ENCODE results near the gene HS3ST3B1.

HS3ST3B1 gene

DNA sequence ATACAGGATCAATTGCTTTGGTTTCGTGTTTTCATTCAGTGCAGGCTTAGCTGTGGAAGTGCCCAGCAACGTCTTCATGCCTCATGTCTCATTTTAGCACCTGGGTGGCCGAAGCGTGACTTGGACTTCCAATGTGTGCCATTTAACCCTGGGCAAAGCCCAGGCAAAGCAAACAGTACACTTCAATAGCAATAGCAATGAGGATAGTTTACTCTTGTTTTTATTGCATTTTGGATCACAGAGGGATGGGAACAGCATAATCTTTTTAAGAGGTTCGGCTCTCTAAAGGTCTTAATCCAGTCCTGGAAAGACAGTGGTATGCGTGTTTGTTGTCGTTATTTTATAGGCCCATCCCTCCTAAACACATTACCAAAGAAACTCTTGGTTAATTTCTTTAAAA lies 86.2 kb downstream of the HS3ST3B1 start:
- no peak for TF ChIP-seq CREB1 (IDR thresholded peaks at IDR 0.05; ENCODE audit: low read depth)
- TF ChIP-seq NFIC (IDR thresholded peaks at IDR 0.05) = no peak
- no peak for TF ChIP-seq EGR1 (IDR thresholded peaks at IDR 0.05)

DNA sequence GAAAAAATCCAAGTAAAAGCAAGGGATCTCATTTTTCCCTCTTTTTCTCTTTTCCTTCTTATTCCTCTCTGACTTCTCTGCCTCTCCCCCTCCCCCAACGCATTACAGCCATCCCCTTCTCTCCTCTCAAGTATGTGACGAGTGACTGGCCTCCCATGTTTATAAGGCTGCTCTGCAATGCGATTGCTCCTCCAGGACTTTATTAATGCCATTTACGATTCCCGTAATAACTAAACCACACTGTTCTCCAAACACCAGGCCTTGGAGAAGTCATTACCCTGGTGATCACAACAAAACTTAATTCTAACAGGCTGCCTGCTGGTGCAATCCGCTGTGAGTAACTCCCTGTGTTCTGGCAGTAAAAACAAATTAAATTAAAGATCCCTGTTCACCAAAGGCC lies 88.8 kb downstream of the HS3ST3B1 start:
- TF ChIP-seq NFIC (IDR thresholded peaks at IDR 0.05) = no peak
- no peak for TF ChIP-seq ZBTB7A (IDR thresholded peaks at IDR 0.05; ENCODE audit: low read depth)
- TF ChIP-seq EP300 (IDR thresholded peaks at IDR 0.05; ENCODE audit: borderline replicate concordance) = no peak
- TF ChIP-seq RAD21 (IDR thresholded peaks at IDR 0.05; ENCODE audit: low read depth) = no peak
- no peak for TF ChIP-seq FOXM1 (IDR thresholded peaks at IDR 0.05; ENCODE audit: borderline replicate concordance, low read depth)
- TF ChIP-seq TCF12 (IDR thresholded peaks at IDR 0.05; ENCODE audit: low read depth) = no peak
- no peak for TF ChIP-seq USF1 (IDR thresholded peaks at IDR 0.05)
- TF ChIP-seq TAF1 (IDR thresholded peaks at IDR 0.05; ENCODE audit: low read depth) = no peak
- TF ChIP-seq EGR1 (IDR thresholded peaks at IDR 0.05) = no peak
- no peak for TF ChIP-seq CEBPB (IDR thresholded peaks at IDR 0.05)

DNA sequence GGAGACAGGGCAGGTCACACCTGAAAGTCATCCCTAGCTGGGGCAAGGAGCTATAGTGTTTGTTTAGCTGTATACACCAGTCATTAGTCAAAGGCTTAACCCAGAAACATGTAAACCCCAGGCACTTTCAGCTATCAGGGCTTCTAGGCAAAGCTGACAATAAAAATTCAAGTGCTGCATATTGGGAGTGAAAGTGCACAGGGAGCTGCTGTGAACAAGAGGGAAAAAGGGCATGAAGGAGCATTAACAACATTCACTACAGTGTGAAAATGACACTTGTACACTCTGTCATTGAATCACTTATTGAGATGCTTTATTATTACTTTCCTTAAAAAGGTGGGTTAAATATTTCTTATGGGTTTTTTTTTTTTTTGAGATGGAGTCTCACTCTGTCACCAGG lies 92.8 kb downstream of the HS3ST3B1 start:
- TF ChIP-seq ZBTB7A (IDR thresholded peaks at IDR 0.05; ENCODE audit: low read depth) (no peak), EP300 (IDR thresholded peaks at IDR 0.05; ENCODE audit: borderline replicate concordance) (no peak), CEBPB (IDR thresholded peaks at IDR 0.05) (no peak), NFIC (IDR thresholded peaks at IDR 0.05) (no peak), USF1 (IDR thresholded peaks at IDR 0.05) (no peak), FOXM1 (IDR thresholded peaks at IDR 0.05; ENCODE audit: borderline replicate concordance, low read depth) (no peak), RAD21 (IDR thresholded peaks at IDR 0.05; ENCODE audit: low read depth) (no peak), TAF1 (IDR thresholded peaks at IDR 0.05; ENCODE audit: low read depth) (no peak), CREB1 (IDR thresholded peaks at IDR 0.05; ENCODE audit: low read depth) (no peak), YY1 (IDR thresholded peaks at IDR 0.05; ENCODE audit: low read depth) (no peak), TEAD4 (IDR thresholded peaks at IDR 0.05) (no peak), EGR1 (IDR thresholded peaks at IDR 0.05) (no peak), TCF12 (IDR thresholded peaks at IDR 0.05; ENCODE audit: low read depth) (no peak)
- TF ChIP-seq, protein P1, sequence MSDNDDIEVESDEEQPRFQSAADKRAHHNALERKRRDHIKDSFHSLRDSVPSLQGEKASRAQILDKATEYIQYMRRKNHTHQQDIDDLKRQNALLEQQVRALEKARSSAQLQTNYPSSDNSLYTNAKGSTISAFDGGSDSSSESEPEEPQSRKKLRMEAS (IDR thresholded peaks at IDR 0.05) = no peak
- TF ChIP-seq, protein P2, sequence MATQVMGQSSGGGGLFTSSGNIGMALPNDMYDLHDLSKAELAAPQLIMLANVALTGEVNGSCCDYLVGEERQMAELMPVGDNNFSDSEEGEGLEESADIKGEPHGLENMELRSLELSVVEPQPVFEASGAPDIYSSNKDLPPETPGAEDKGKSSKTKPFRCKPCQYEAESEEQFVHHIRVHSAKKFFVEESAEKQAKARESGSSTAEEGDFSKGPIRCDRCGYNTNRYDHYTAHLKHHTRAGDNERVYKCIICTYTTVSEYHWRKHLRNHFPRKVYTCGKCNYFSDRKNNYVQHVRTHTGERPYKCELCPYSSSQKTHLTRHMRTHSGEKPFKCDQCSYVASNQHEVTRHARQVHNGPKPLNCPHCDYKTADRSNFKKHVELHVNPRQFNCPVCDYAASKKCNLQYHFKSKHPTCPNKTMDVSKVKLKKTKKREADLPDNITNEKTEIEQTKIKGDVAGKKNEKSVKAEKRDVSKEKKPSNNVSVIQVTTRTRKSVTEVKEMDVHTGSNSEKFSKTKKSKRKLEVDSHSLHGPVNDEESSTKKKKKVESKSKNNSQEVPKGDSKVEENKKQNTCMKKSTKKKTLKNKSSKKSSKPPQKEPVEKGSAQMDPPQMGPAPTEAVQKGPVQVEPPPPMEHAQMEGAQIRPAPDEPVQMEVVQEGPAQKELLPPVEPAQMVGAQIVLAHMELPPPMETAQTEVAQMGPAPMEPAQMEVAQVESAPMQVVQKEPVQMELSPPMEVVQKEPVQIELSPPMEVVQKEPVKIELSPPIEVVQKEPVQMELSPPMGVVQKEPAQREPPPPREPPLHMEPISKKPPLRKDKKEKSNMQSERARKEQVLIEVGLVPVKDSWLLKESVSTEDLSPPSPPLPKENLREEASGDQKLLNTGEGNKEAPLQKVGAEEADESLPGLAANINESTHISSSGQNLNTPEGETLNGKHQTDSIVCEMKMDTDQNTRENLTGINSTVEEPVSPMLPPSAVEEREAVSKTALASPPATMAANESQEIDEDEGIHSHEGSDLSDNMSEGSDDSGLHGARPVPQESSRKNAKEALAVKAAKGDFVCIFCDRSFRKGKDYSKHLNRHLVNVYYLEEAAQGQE (IDR thresholded peaks at IDR 0.05; ENCODE audit: low read depth) = no peak

DNA sequence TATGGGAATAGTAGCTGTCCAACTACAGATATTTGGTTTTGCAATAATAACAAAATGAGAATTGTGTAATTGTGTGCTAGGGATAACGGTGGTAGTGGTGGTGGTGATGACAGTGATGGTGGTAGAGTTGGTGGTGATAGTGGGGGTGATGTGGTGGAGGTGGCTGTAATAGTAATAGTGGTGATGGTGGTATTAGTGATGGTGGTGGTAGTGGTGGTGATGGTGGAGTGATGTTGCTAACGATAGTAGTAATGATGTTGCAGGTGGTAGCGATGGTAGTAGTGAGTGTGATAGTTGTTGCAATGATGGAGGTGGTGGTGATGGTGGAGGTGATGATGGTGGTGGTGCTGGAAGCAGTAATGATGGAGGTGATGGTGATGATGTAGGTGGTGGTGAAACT lies 94.4 kb downstream of the HS3ST3B1 start:
- TF ChIP-seq YY1 (IDR thresholded peaks at IDR 0.05; ENCODE audit: low read depth) (no peak), NFIC (IDR thresholded peaks at IDR 0.05) (no peak), USF1 (IDR thresholded peaks at IDR 0.05) (no peak), CREB1 (IDR thresholded peaks at IDR 0.05; ENCODE audit: low read depth) (no peak), EP300 (IDR thresholded peaks at IDR 0.05; ENCODE audit: borderline replicate concordance) (no peak), TAF1 (IDR thresholded peaks at IDR 0.05; ENCODE audit: low read depth) (no peak), TEAD4 (IDR thresholded peaks at IDR 0.05) (no peak), CEBPB (IDR thresholded peaks at IDR 0.05) (no peak), ZBTB7A (IDR thresholded peaks at IDR 0.05; ENCODE audit: low read depth) (no peak), EGR1 (IDR thresholded peaks at IDR 0.05) (no peak), TCF12 (IDR thresholded peaks at IDR 0.05; ENCODE audit: low read depth) (no peak), FOXM1 (IDR thresholded peaks at IDR 0.05; ENCODE audit: borderline replicate concordance, low read depth) (no peak), RAD21 (IDR thresholded peaks at IDR 0.05; ENCODE audit: low read depth) (no peak)
- TF ChIP-seq, protein P1 (IDR thresholded peaks at IDR 0.05) = no peak
- TF ChIP-seq, protein P2 (IDR thresholded peaks at IDR 0.05; ENCODE audit: low read depth) = no peak

- TF ChIP-seq FOXM1 (IDR thresholded peaks at IDR 0.05; ENCODE audit: borderline replicate concordance, low read depth) (no peak), CREB1 (IDR thresholded peaks at IDR 0.05; ENCODE audit: low read depth) (no peak), USF1 (IDR thresholded peaks at IDR 0.05) (no peak), EP300 (IDR thresholded peaks at IDR 0.05; ENCODE audit: borderline replicate concordance) (no peak), CEBPB (IDR thresholded peaks at IDR 0.05) (no peak)
Measured at GRCh38 chr17:14396547-14396946, 95.7 kb downstream of the HS3ST3B1 start.

All from Ishikawa (cell line).